SK-N-SH treated with all-trans-retinoic acid at 6 μM for 48 hours (cell line): ENCODE data around the gene SH3D19.

Experiments used
- CSRNP3 ChIP-seq: fragments of 250-450 bp; sonication (Bioruptor Pico); IDR thresholded peaks from 2 replicates; pipeline ENCODE4 v1.5.1; 2021; ENCODE audit warnings: mild to moderate bottlenecking, moderate library complexity
- ISL1 ChIP-seq: fragments of 250-450 bp; sonication (Bioruptor Pico); IDR thresholded peaks from 2 replicates; pipeline ENCODE4 v2.1.2; 2022; ENCODE audit warnings: mild to moderate bottlenecking, moderate library complexity
- RARB ChIP-seq: fragments of 250-450 bp; sonication (Bioruptor Pico); IDR thresholded peaks from 2 replicates; pipeline ENCODE4 v1.8.0; 2021; ENCODE audit warnings: mild to moderate bottlenecking, moderate library complexity
- ZFP30 ChIP-seq: fragments of 450-650 bp; formaldehyde crosslinking; IDR thresholded peaks from 2 replicates; pipeline ENCODE4 v1.5.0; 2022; ENCODE audit warnings: mild to moderate bottlenecking, moderate library complexity

GRCh38 chr4:151173871-151174270, 151.5 kb downstream of the SH3D19 start:
- TF ChIP-seq CSRNP3 (CRISPR knock-in tag): no peak
- TF ChIP-seq ISL1 (CRISPR knock-in tag): peak; percentile 63
- TF ChIP-seq ZFP30 (CRISPR knock-in tag): no peak
- TF ChIP-seq RARB (CRISPR knock-in tag): no peak
